Keratinocyte (primary cell): ENCODE data around the gene PHKA1.

Source experiments
- CTCF ChIP-seq, 3 experiments: IDR thresholded peaks in 1 of 3; conservative IDR thresholded peaks in 1 of 3; optimal IDR thresholded peaks in 1 of 3; 2 replicates in 2 of 3; 3 replicates in 1 of 3; pipeline versions ENCODE3 to v1.5.1; 2011; ENCODE audit warnings: low read length in 3 of 3, mild to moderate bottlenecking in 3 of 3, moderate library complexity in 2 of 3, control low read depth in 1 of 3, inconsistent platforms in 1 of 3; ENCODE audit not compliant: insufficient read depth in 2 of 3; ENCODE audit errors: extremely low read depth in 1 of 3
- EZH2 ChIP-seq: IDR thresholded peaks from one replicate; pipeline ENCODE4 v1.6.1; 2012; ENCODE audit warnings: inconsistent platforms, mild to moderate bottlenecking, low read length, moderate library complexity

GRCh38 chrX:72620550-72621145 is 93.5 kb downstream of the PHKA1 start:
- TF ChIP-seq CTCF (optimal IDR thresholded peaks at IDR 0.05 in 1 of 3, IDR thresholded peaks at IDR 0.05 in 1 of 3, conservative IDR thresholded peaks at IDR 0.05 in 1 of 3; ENCODE audit: extremely low read depth in 1 of 3, insufficient read depth in 2 of 3, low read length in 3 of 3), result no peak
- TF ChIP-seq EZH2, result no peak
